Measurements from ENCODE around the gene NOX3.

- no peak for TF ChIP-seq POLR2AphosphoS5 (IDR thresholded peaks at IDR 0.05; ENCODE audit: low read depth, low read length)
- no peak for TF ChIP-seq POLR2A (IDR thresholded peaks at IDR 0.05; ENCODE audit: low read depth, low read length)
These were observed 60.3 kb downstream of the NOX3 start for GRCh38 chr6:155395339-155395738.
